H9 (cell line): ENCODE data around the gene BLOC1S5. TPM values are rescaled to one million over a fixed set of nuclear protein-coding genes. Genes with fewer than 3 reads are reported as not detected.

ENCODE experiments used
- DNase-seq: peaks from one replicate; pipeline ENCODE4 v3.0.0-alpha.2; 2017
- H2AFZ ChIP-seq: one replicate; pipeline ENCODE4 v1.6.1; 2013; ENCODE audit warnings: mild to moderate bottlenecking, low read length, control low read depth, moderate library complexity
- H2AK5ac ChIP-seq: 2 replicates; pipeline ENCODE4 v1.6.1; 2013; ENCODE audit warnings: low read length, control low read depth, mixed read lengths; ENCODE audit not compliant: insufficient read length
- H2BK120ac ChIP-seq: one replicate; pipeline ENCODE4 v1.6.1; 2013; ENCODE audit warnings: low read depth, mild to moderate bottlenecking, low read length, control low read depth, inconsistent platforms; ENCODE audit not compliant: poor library complexity, severe bottlenecking
- H2BK12ac ChIP-seq: 2 replicates; pipeline ENCODE4 v1.6.1; 2013; ENCODE audit warnings: low read length, control low read depth, mixed read lengths, low read depth; ENCODE audit not compliant: insufficient read length
- H2BK15ac ChIP-seq: 2 replicates; pipeline ENCODE4 v1.6.1; 2013; ENCODE audit warnings: low read depth, low read length, control low read depth
- H2BK20ac ChIP-seq: one replicate; pipeline ENCODE4 v1.6.1; 2013; ENCODE audit warnings: low read depth, mild to moderate bottlenecking, low read length, control low read depth, inconsistent platforms; ENCODE audit not compliant: poor library complexity, severe bottlenecking
- H2BK5ac ChIP-seq: 2 replicates; pipeline ENCODE4 v1.6.1; 2013; ENCODE audit warnings: low read length, control low read depth, mixed read lengths; ENCODE audit not compliant: insufficient read length
- H3K14ac ChIP-seq: 2 replicates; pipeline ENCODE4 v1.6.1; 2013; ENCODE audit warnings: low read length, control low read depth; ENCODE audit not compliant: insufficient read depth
- H3K18ac ChIP-seq: 2 replicates; pipeline ENCODE4 v1.6.1; 2013; ENCODE audit warnings: low read depth, mild to moderate bottlenecking, mixed read lengths, low read length, control low read depth; ENCODE audit not compliant: insufficient read length
- H3K23ac ChIP-seq: 2 replicates; pipeline ENCODE4 v1.6.1; 2013; ENCODE audit warnings: low read length, control low read depth, mixed read lengths, low read depth; ENCODE audit not compliant: insufficient read length
- H3K23me2 ChIP-seq: 2 replicates; pipeline ENCODE4 v1.6.1; 2013; ENCODE audit warnings: low read depth, mild to moderate bottlenecking, mixed read lengths, low read length, control low read depth; ENCODE audit not compliant: insufficient read length, poor library complexity, severe bottlenecking
- H3K27ac ChIP-seq: 2 replicates; pipeline ENCODE4 v1.5.1; 2013; ENCODE audit warnings: low read length, control low read depth, mixed read lengths, low read depth; ENCODE audit not compliant: insufficient read length
- H3K27me3 ChIP-seq: 2 replicates; pipeline ENCODE4 v1.6.1; 2013; ENCODE audit warnings: low read length, control low read depth, inconsistent platforms; ENCODE audit not compliant: insufficient read depth
- H3K4ac ChIP-seq: 2 replicates; pipeline ENCODE4 v1.6.1; 2013; ENCODE audit warnings: low read depth, mild to moderate bottlenecking, control low read depth, inconsistent platforms, low read length, moderate library complexity
- H3K4me1 ChIP-seq: 2 replicates; pipeline ENCODE4 v1.6.1; 2013; ENCODE audit warnings: low read length, control low read depth, inconsistent platforms; ENCODE audit not compliant: insufficient read depth
- H3K4me2 ChIP-seq: 2 replicates; pipeline ENCODE4 v1.6.1; 2013; ENCODE audit warnings: low read length, control low read depth, mixed read lengths; ENCODE audit not compliant: insufficient read length, insufficient read depth
- H3K56ac ChIP-seq: 2 replicates; pipeline ENCODE4 v1.6.1; 2013; ENCODE audit warnings: low read depth, mild to moderate bottlenecking, mixed read lengths, low read length, control low read depth; ENCODE audit not compliant: insufficient read length
- H3K79me1 ChIP-seq: 2 replicates; pipeline ENCODE4 v1.6.1; 2013; ENCODE audit warnings: low read depth, mild to moderate bottlenecking, moderate library complexity, low read length, control low read depth, inconsistent platforms; ENCODE audit not compliant: insufficient read depth, poor library complexity, severe bottlenecking
- H3K79me2 ChIP-seq: 2 replicates; pipeline ENCODE4 v1.6.1; 2013; ENCODE audit warnings: low read length, control low read depth, inconsistent platforms; ENCODE audit not compliant: insufficient read depth
- H3K9ac ChIP-seq: 2 replicates; pipeline ENCODE4 v1.6.1; 2013; ENCODE audit warnings: low read length, control low read depth, mixed read lengths; ENCODE audit not compliant: insufficient read length; ENCODE audit errors: extremely low read depth
- H3K9me3 ChIP-seq: one replicate; pipeline ENCODE4 v1.6.1; 2013; ENCODE audit warnings: low read depth, low read length, inconsistent platforms; ENCODE audit not compliant: control insufficient read depth
- H3T11ph ChIP-seq: one replicate; pipeline ENCODE4 v1.6.1; 2013; ENCODE audit warnings: mild to moderate bottlenecking, low read length, control low read depth, inconsistent platforms
- H4K20me1 ChIP-seq: one replicate; pipeline ENCODE4 v1.6.1; 2013; ENCODE audit not compliant: control insufficient read depth, insufficient read length, insufficient read depth
- H4K5ac ChIP-seq: 2 replicates; pipeline ENCODE4 v1.6.1; 2013; ENCODE audit warnings: low read depth, mild to moderate bottlenecking, mixed read lengths, low read length, control low read depth; ENCODE audit not compliant: insufficient read length
- H4K8ac ChIP-seq: replicated peaks from 2 replicates; pipeline ENCODE4 v1.6.1; 2013; ENCODE audit warnings: low read length, control low read depth, mixed read lengths, low read depth; ENCODE audit not compliant: insufficient read length
- H4K91ac ChIP-seq: 2 replicates; pipeline ENCODE4 v1.6.1; 2013; ENCODE audit warnings: low read depth, mild to moderate bottlenecking, moderate library complexity, mixed read lengths, low read length, control low read depth; ENCODE audit not compliant: insufficient read length
- H3K27ac Mint-ChIP-seq, 3 experiments: 2 replicates in 2 of 3; 3 replicates in 1 of 3; pipeline ENCODE4 v1.8.0; 2020 to 2021; ENCODE audit warnings: mixed read lengths in 3 of 3, mild to moderate bottlenecking in 1 of 3, moderate library complexity in 1 of 3
- H3K27me3 Mint-ChIP-seq: 2 replicates; pipeline ENCODE4 v1.8.0; 2021; ENCODE audit warnings: low read depth, mild to moderate bottlenecking, moderate library complexity, mixed read lengths
- H3K36me3 Mint-ChIP-seq, 3 experiments: 2 replicates in 2 of 3; 3 replicates in 1 of 3; pipeline ENCODE4 v1.8.0; 2020 to 2021; ENCODE audit warnings: low read depth in 3 of 3, mixed read lengths in 3 of 3; ENCODE audit not compliant: insufficient read depth in 1 of 3
- H3K4me1 Mint-ChIP-seq, 2 experiments: 2 replicates each; pipeline ENCODE4 v1.8.0; 2020; ENCODE audit warnings: mixed read lengths in 2 of 2
- H3K4me3 Mint-ChIP-seq, 2 experiments: 2 replicates in 1 of 2; 3 replicates in 1 of 2; pipeline ENCODE4 v1.8.0; 2020 to 2021; ENCODE audit warnings: mild to moderate bottlenecking in 2 of 2, mixed read lengths in 2 of 2, moderate library complexity in 1 of 2
- H3K9me3 Mint-ChIP-seq, 2 experiments: 2 replicates in 1 of 2; 3 replicates in 1 of 2; pipeline ENCODE4 v1.8.0; 2020; ENCODE audit warnings: mild to moderate bottlenecking in 2 of 2, mixed read lengths in 2 of 2, moderate library complexity in 1 of 2
- WGBS: extraction: QIAGEN DNeasy Blood & Tissue Kit; methylation state at CpG from one replicate; pipeline ENCODE4 v1.1.7; 2013; ENCODE audit warnings: missing lambda C conversion rate, low lambda C conversion rate, mixed read lengths; ENCODE audit not compliant: insufficient read length; ENCODE audit errors: extremely low coverage; 5-methylcytosine and 5-hydroxymethylcytosine counted together
- total RNA-seq: library from RNA; stranded (reverse); gene quantifications from 2 replicates; pipeline ENCODE4 v1.2.1, GENCODE V29; 2021
- TF ChIP-seq, protein P1 (sequence below): fragments of 200-600 bp; sonication (generic); conservative IDR thresholded peaks from 3 replicates; pipeline ENCODE4 v1.8.0; 2021; ENCODE audit warnings: antibody characterized with exemption, mild to moderate bottlenecking

Gene BLOC1S5
- total RNA-seq, 1 experiment from 2014 or later: 15.6 TPM

DNA sequence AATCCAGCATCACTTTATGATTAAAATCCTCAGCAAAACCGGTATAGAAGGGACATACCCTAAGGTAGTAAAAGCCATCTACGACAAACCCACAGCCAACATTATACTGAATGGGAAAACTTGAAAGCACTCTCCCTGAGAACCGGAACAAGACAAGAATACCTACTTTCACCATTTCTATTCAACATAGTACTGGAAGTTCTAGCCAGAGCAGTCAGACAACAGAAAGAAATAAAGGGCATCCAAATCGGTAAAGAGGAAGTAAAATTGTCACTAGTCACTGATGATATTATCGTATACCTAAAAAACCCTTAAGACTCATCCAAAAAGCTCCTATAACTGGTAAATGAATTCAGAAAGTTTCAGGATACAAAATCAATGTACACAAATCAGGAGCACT, 33.3 kb downstream of the BLOC1S5 start:
- H3K79me2 ChIP-seq: no peaks in the 10 kb centered on the region; the same call in 1 of the 2 replicates
- no peak overlapping the region for H3K14ac ChIP-seq
- no peak overlapping the region for H3K4me3 Mint-ChIP-seq

More for the DNA sequence above, 33.3 kb downstream of the BLOC1S5 start:
- H3K27ac ChIP-seq: no peak overlapping the region
- no peak overlapping the region for H3K9ac ChIP-seq
- no peak overlapping the region for H2BK120ac ChIP-seq
- H2BK5ac ChIP-seq: no peak overlapping the region
- H3K27me3 ChIP-seq: no peaks in the 10 kb centered on the region
- H3K56ac ChIP-seq: no peak overlapping the region
- no peak overlapping the region for H3K4me2 ChIP-seq
- TF ChIP-seq, protein P1, sequence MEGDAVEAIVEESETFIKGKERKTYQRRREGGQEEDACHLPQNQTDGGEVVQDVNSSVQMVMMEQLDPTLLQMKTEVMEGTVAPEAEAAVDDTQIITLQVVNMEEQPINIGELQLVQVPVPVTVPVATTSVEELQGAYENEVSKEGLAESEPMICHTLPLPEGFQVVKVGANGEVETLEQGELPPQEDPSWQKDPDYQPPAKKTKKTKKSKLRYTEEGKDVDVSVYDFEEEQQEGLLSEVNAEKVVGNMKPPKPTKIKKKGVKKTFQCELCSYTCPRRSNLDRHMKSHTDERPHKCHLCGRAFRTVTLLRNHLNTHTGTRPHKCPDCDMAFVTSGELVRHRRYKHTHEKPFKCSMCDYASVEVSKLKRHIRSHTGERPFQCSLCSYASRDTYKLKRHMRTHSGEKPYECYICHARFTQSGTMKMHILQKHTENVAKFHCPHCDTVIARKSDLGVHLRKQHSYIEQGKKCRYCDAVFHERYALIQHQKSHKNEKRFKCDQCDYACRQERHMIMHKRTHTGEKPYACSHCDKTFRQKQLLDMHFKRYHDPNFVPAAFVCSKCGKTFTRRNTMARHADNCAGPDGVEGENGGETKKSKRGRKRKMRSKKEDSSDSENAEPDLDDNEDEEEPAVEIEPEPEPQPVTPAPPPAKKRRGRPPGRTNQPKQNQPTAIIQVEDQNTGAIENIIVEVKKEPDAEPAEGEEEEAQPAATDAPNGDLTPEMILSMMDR: no peak
- peaks cover 13 to 14% of the 10 kb centered on the region in 2 experiments; a peak in 3 of 4 replicates for H3K4me1 Mint-ChIP-seq
- H3K27me3 Mint-ChIP-seq: no peaks in the 10 kb centered on the region
- no peaks in the 10 kb centered on the region for H3K79me1 ChIP-seq
- DNase-seq: no peak
- H3K18ac ChIP-seq: no peak overlapping the region
- H3K9me3 Mint-ChIP-seq: peaks cover 8 to 13% of the 10 kb centered on the region in 2 experiments; a peak in 4 of 5 replicates
- no peak overlapping the region; a peak in 1 of 7 replicates for H3K27ac Mint-ChIP-seq
- H4K8ac ChIP-seq: no peak overlapping the region
- H4K5ac ChIP-seq: no peak overlapping the region
- no peak overlapping the region for H2AFZ ChIP-seq
- peaks cover 12 to 19% (median 14%) of the 10 kb centered on the region in 3 experiments for H3K36me3 Mint-ChIP-seq
- H3K4ac ChIP-seq: no peak overlapping the region
- H3T11ph ChIP-seq: no peak overlapping the region
- H2BK15ac ChIP-seq: no peak overlapping the region
- no peak overlapping the region for H2BK20ac ChIP-seq
- no peak overlapping the region for H3K23ac ChIP-seq
- no peaks in the 10 kb centered on the region for H3K9me3 ChIP-seq
- H3K23me2 ChIP-seq: no peaks in the 10 kb centered on the region
- no peaks in the 10 kb centered on the region for H4K20me1 ChIP-seq
- no CpG with 5 or more reads among the region's 5 CpGs for WGBS
- no peak overlapping the region for H4K91ac ChIP-seq
- H2AK5ac ChIP-seq: no peak overlapping the region
- H3K4me1 ChIP-seq: peaks cover 3% of the 10 kb centered on the region; the same call in 1 of the 2 replicates
- H2BK12ac ChIP-seq: no peak overlapping the region
